Measurements from ENCODE around the gene FRMD4A.

DNA sequence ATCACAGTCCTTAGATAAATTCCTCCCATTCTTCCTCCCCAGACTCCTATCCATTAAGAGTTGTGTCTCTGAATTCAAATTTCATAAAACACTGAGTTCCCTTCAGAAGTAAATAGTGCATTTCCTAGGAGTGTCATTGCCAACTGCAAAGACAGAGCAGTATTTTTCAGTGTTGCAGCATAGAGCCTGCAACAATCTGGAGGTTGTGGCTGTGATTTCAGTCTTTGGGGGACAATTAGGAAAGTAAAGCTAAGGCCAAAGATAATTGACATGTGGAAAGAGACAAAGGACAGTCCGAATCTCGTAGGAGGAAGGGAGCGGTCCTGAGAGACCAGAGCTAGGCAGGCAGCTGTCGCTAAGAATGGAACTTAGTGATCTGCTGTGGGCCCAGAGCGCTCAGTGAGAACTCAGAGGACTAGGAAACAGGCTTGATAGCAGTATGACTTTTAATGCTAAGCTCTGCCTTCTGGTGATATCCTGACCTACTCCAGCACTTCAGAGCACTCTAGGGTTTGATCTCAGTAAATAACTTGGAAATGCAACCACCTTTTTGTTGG, 697.8 kb downstream of the FRMD4A start:
- TF ChIP-seq, protein P1, sequence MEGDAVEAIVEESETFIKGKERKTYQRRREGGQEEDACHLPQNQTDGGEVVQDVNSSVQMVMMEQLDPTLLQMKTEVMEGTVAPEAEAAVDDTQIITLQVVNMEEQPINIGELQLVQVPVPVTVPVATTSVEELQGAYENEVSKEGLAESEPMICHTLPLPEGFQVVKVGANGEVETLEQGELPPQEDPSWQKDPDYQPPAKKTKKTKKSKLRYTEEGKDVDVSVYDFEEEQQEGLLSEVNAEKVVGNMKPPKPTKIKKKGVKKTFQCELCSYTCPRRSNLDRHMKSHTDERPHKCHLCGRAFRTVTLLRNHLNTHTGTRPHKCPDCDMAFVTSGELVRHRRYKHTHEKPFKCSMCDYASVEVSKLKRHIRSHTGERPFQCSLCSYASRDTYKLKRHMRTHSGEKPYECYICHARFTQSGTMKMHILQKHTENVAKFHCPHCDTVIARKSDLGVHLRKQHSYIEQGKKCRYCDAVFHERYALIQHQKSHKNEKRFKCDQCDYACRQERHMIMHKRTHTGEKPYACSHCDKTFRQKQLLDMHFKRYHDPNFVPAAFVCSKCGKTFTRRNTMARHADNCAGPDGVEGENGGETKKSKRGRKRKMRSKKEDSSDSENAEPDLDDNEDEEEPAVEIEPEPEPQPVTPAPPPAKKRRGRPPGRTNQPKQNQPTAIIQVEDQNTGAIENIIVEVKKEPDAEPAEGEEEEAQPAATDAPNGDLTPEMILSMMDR (IDR thresholded peaks at IDR 0.05) = no peak
- no peak for TF ChIP-seq ZFX (IDR thresholded peaks at IDR 0.05; ENCODE audit: borderline replicate concordance)
